GM21528 (cell line): ENCODE results near the gene ITGA11.

ENCODE experiments used
- ATAC-seq: cut with Tn5 transposase; IDR thresholded peaks from one replicate; pipeline ENCODE4 v1.9.1; 2021; ENCODE audit warnings: mild to moderate bottlenecking, moderate library complexity; ENCODE audit not compliant: unreplicated experiment, low FRiP score

The ITGA11 gene

GRCh38 chr15:68278595-68279405 lies 153.2 kb downstream of the ITGA11 start:
- no peak for ATAC-seq

DNA sequence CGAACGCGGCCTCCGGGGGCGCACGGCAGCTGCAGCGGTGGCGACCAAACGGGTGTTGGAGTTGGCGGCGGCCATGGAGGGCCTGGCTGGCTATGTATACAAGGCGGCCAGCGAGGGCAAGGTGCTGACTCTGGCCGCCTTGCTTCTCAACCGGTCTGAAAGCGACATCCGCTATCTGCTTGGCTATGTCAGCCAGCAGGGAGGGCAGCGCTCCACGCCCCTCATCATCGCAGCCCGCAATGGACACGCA lies 153.7 kb downstream of the ITGA11 start:
- peak; percentile 63 for ATAC-seq

DNA sequence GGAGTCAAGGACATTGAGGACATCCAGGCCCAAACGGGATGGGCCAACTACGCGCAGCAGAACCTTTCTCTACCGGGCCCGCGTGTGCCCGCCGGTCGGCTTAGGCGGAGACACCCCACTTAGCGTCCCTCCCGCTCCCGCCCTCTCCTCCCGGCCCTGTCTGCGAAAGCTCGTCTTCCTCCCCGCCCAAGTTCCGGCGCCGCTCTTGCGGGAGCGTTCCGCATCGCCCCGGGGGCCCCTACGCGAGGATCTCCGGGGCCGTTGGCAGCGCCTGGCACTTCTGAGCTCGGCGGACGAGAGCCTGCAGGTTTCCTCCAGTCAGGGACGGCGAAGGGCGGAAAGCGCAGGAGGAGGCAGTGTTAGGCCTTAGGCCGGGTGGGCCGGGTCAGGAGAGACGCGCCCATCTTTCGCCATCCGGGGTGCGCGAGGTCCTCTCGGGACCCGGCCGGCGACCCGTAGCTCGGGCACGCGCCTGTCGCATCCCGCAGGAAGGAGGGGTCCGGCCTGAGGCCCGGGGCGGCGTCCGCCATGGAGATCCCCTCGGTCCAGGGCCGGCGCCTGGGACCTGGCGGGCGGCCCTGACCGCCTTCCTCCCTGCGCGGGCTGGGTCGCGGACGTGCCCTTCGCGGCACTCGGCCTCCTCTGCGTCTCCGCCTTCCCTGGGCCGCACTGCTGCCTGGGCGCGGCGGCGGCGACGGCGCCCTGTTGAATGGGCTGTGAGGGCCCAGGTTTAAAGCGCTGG lies 154.2 kb downstream of the ITGA11 start, which contains the start of gene FEM1B:
Gene FEM1B, plus strand, starts transcription at position 143 of the 742 bp plus-strand sequence. CDS start 673 bp downstream, outside the sequence.
- ATAC-seq = peak; percentile 76

- peak; percentile 1 for ATAC-seq
These were observed 154.8 kb downstream of the ITGA11 start for GRCh38 chr15:68277131-68277602.

GRCh38 chr15:68276668-68277067 lies 155.3 kb downstream of the ITGA11 start:
- ATAC-seq = no peak

DNA sequence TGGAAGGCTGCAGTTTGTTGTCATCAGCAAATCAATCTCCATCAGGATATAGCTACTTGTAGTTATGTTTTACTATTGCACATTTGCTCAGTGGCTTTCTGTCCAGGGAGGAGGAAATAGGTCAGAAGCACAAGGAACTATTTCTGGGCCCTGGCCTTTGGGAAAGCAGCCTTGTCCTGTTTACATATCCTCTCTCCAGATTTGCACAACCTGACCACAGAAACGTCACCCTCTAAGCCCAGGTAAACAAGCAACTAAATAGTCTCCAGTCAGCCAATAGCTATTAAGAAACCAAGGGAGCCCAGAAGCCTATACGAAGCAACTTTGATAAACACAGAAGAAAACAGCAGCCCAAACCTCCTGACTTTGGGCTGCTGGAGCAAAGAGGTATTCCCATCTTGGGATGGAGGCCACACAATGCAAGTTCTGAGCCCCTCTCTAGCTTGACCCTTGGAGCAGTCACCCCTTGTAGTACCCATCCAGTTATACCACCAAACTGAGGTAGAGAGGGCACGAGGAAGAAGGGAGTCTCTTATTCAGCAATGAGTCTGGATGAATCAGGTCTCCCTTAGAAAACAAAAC lies 156.7 kb downstream of the ITGA11 start:
- ATAC-seq = no peak

- ATAC-seq = no peak
These were observed 157.6 kb downstream of the ITGA11 start for GRCh38 chr15:68274201-68274848.

DNA sequence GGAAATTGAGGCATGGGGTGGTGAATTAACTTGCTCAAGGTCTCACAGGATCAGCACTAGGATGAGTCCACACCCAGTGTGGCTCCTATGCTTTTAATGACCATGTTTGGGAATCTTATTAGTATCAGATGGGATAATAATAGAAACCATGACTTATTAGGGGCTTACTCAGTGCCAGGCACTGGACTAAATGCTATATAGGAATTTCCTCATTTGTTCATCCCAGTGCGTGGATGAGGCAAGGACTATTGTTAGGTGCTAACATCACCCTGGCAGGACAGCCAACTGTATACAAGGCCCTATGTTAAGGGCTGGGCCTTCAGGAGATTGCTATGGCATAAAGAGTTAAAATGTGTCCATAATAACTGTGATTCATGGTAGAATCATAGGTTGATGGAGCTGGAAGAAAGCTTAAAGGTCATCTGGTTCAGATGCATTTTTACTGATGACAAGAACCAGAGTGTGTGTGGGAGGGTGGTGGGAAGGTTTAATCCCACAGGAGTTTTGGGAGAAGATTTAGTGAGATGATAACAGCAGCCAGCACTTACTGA lies 159.2 kb downstream of the ITGA11 start:
- ATAC-seq = no peak

DNA sequence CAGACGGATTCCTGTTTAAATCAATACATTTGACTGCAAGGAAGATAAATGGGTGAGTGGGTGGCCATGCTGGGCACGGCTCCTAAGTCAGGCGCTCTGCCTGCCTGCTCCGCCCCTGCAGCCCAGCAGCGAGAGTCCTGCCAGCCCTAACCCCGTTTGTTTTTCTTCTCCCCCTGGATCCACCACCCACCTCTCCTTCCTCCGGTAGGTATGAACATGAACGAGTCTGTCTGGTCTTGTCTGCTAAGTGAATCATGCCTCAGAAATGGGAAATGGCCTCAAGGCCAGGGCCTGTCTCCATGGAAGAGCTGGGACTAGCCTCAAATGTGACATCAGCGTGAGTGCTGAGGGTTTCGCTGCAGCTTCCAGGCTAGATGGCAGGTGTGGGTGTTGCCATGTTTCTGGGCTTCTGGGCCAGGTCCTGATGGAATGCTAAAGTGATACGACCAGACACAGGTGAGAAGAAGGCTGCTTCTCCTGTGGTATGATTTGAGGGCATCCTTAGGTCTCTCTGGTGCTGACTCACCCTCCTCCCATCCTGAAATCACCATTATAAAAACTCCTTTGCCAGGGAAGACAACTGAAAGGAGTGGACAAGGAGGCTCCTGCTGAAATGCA lies 160.0 kb downstream of the ITGA11 start:
- no peak for ATAC-seq

DNA sequence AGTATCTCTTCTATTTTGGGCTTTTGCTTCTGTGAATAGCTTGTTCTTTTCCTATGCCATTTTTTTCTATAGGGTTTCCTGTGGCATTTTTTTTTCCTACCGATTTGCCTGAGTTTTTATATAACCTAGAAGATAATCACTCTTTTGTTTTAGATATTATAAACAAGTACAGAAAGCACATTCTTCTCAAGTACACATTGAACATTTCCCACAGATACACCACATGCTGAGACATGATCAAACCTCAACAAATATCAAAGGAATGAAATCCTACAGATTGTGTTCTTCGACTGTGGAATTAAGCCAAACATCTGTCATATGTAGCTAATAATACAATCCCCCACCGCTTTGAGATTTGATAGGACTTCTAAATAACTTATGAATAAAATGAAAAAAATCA lies 163.6 kb downstream of the ITGA11 start:
- ATAC-seq = no peak

- ATAC-seq = no peak
These were observed 166.3 kb downstream of the ITGA11 start for GRCh38 chr15:68265674-68266073.

- ATAC-seq = no peak
These were observed 166.9 kb downstream of the ITGA11 start for GRCh38 chr15:68265081-68265480.

DNA sequence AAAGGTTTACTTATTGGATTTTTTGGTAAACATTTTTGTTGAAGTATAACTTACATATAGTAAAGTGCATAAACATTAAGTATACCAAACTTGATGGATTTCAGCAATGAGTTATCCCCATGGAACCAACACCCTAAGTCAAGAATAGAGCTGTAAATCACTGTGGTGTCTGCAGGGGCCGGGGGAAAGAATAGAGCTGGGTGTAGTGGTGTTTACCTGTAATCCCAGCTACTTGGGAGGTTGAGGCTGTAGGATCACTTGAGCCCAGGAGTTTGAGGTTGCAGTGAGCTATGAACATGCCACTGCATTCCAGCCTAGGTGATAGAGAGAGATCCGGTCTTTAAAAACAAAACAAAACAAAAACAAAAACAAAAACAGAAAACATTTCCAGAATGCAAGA lies 167.7 kb downstream of the ITGA11 start:
- ATAC-seq = no peak

- no peak for ATAC-seq
These were observed 169.2 kb downstream of the ITGA11 start for GRCh38 chr15:68262514-68263356.

GRCh38 chr15:68261980-68262379 lies 170.0 kb downstream of the ITGA11 start:
- ATAC-seq = no peak

DNA sequence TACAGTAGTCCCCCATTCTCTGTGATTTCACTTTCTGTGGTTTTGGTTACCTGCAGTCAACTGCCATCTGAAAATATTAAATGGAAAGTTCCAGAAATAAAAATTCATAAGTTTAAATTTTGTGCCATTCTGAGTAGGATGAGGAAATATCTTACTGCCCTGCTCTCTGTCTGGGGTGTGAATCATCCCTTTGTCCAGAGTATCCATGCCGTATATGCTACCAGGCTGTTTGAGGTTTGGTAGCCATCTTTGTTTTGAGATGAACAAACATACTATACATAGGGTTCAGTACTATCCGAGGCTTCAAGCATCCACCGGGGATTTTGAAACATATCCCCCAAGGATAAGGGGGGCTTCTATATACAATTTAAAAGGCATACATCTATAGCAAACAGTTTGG lies 170.7 kb downstream of the ITGA11 start:
- ATAC-seq = no peak

GRCh38 chr15:68259883-68260282 lies 172.1 kb downstream of the ITGA11 start:
- no peak for ATAC-seq

DNA sequence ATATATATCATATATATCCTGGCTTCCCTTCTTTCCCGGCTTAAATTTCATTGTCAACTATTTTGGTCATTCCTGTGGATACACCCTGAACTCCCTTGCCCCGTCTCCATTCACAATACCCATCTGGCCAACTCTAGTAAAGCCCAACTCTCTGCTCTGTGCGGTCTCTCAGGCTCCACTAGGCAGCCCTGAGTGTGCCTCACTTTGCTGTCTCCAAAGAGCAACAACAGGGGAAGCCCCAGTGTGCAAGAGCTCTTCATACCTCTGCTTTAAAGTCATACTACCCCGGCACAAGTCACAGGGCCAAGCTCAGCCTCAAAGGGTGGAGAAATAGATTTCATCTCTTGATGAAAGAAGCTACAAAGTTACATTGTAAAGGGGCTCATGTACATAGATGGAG lies 173.3 kb downstream of the ITGA11 start:
- ATAC-seq = no peak

GRCh38 chr15:68256675-68257450 lies 175.1 kb downstream of the ITGA11 start:
- ATAC-seq = no peak
